GM21576 (cell line): ENCODE data around the gene EML6.
"Not testable (repeated sequence)": the region's sequence is repeated elsewhere in the genome, so short reads cannot be mapped to it uniquely, and the experiment has no call there.

Experiments
- ATAC-seq: cut with Tn5 transposase; IDR thresholded peaks from one replicate; pipeline ENCODE4 v1.9.1; 2021; ENCODE audit warnings: mild to moderate bottlenecking, moderate library complexity; ENCODE audit not compliant: unreplicated experiment

The EML6 gene

DNA sequence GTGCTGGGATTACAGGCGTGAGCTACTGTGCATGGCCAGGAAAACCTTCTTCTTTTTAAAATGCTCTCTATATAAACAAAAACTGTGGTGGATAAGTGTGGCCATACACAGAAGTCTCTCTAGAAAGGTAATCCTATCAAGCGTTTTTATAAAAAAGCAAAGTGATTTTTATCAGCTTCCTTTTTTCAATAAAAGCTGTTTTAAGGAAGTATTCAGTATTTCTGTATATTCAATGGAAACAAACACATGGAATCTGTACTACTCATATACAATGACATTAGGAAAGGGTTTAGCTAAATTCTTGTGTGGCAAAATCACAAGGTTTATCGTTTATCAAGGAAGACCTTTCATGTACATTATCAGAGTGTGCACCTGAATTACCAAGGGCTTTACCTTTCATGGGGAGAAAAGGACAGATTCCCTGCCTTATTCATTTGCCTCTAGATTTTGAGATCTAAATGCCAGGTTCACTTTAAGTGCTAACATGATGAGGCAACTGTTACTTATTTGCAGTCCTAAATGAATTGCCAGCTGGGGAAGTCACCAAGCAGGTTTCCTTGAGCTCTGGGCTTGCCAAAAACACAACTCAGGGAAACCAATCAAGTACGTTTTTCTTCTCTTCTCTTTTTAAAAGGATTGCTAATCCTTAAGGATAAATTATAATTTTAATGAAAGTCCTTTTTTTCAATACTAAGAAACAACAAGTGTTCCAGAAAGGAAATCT, 256.0 kb downstream of the EML6 start:
- no peak for ATAC-seq

DNA sequence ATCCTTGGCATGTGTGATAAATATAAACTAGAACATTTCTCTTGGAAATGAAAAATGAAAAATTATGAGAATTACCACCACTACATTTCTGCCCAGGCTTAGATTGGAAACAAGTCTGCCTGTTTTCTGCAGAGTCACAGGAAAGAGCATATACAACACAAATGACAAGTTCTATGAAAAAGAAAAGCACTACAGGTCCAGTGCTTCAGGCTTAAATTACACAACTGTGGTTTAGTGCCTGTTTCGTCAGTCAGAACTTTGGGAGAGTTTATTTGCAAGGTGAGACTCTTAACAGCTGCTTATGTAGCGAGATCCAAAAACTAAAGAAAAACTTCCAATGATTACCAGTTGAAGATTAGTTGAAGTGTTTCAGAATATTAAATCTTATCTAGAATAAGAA, 257.9 kb downstream of the EML6 start:
- no peak for ATAC-seq

DNA sequence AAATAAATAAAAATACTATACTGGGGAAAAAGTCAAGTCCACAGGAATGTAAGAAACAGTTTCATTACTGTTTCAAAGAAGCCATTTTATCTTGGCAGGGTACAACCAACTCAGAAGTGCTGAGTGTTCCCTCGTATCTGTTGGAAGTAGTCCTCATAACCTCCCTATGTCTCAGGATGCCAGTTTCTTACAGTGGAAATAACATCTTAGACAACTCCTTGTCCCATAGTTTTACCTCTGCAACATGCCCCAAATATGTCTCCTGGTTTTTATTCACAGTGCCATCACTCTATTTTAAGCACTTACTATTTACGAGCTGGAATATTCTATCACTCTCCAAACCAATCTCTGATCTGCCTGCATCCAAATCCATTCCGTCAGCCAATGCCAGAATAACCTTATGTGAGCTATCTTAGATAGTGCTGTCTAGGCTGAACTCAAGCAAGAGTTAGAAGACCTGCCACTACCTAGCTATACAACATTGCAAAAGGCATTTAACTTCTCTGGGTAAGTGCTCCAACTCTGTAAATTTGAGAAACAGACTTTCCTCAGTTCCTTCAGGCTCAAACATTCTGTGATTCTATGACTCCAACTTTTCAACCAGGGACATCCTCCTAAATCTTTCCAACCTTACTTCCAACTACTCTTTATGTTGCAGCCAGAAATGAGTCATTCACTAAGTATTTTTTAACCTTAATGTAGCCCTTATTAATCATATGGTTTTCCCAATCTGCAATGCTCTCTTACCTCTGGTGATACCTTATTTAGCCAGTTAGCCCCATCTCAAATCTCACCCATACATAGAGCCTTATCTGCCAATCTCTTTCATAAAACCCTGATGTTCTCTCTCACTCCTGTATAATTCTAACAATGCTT, 260.1 kb downstream of the EML6 start:
- no peak for ATAC-seq

DNA sequence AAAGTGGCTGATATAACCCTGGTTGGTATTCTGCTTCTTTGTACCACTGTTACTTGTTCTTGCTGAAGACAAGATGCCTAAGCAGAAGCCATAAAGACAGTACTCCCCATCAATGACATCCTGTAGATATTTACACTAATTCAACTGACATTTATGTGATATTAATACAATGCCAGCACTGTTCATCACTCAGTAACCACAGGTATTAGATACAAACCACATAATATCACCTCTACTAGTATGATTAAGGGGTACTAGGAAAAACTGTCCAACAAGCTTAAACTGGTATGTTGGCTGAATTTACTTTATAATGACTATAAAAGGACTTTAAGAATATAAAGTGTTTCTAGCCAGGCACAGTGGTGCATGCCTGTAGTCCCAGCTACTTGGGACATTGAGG, 261.0 kb downstream of the EML6 start:
- no peak for ATAC-seq

DNA sequence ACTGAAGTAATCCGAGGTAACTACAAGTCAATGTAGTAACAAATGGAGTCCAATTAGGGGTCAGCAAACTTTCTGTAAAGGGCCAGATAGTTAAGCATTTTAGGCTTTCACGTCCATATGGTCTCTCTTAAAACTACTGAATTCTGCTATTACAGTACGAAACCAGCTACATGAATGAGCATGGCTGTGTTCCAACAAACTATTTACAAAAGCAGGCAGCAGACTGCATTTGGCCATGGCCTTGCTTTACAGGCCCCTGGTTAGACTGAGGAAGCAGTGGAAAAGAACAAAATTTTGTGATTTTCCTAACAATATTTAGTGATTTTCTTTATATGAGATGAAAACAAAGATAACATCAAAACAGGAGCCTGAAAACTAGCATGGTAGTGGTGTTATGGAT, 262.8 kb downstream of the EML6 start:
- ATAC-seq = no peak

DNA sequence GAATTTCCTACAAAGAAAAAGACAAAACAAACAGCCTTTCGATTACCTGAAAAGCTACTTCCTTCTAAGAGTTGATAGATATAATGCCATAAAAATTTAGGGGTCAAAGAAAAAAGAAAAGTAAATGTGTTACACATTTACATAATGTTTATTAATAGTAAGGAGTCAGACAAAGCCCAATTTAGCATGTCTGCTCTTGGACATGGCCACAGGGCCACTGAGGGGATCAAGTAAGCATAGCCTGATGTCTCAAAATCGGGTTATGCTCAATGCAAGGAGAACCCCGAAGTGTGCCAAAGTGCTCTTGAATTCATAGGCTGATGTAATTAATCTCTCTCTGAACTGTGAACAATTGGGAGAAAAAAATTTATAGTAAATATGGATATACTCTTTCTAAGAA, 265.1 kb downstream of the EML6 start:
- no peak for ATAC-seq

DNA sequence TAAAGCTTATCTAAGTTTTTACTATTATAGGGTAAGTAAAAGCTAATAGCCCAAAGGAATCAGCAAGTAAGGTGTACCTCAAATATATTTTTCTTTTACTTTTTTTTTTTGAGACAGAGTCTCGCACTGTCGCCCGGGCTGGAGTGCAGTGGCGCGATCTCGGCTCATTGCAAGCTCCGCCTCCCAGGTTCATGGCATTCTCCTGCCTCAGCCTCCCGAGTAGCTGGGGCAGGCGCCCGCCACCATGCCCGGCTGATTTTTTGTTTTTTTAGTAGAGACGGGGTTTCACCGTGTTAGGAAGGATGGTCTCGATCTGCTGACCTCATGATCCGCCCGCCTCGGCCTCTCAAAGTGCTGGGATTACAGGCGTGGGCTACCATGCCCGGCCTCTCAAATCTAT, 267.2 kb downstream of the EML6 start:
- ATAC-seq = not testable (repeated sequence)

DNA sequence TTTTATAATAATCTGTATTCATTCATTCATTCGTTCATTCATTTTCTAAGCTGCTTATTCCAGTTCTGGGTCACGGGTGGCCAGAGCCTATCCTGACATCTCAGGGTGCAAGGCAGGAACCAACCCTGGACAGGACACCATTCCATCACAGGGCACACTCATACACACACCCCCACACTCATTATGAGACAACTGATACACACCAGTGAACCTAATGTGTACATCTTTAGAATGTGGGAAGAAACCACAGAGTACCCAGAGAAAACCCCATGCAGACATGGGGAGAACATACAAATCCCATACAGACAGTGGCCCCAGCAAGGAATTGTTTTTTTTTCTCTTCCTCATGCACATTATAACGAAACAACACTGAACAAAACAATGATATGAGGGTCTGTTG, 272.1 kb downstream of the EML6 start:
- ATAC-seq = no peak

DNA sequence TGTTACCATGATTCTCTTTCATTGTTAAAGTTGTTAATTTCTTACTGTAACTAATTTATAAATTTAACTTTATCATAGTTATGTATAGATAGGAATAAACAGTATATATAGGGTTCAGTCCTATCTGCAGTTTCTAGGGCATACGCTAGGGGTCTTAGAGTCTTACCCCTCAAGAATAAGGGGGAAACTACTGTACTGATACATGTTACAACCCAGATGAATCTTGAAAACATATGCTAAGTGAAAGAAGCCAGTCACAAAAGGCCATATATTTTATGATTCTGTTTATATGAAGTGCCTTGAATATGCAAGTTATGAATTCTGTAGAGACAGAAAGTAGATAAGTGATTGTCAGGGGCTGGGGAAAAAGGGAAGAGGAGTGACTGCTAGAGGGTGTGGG, 274.4 kb downstream of the EML6 start:
- ATAC-seq = no peak

DNA sequence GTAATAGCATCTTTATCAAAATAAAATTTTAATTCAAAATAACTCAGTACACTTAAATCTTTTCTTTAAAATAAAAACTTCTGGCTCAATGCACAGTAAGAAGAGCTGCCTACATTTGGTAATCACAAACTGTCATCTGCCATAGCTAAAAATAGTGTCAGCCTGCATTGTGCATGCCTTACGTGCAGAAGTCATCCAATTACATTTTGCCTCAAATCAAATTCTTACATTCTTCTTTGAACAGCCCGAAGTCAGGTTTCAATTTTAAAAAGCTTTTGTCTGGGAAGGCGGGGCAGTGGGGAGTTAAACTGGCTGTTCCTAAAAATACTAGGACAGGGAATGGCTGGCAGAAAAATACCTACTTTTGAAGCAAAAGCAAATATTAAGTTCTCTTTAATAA, 275.7 kb downstream of the EML6 start:
- peak; percentile 53 for ATAC-seq

DNA sequence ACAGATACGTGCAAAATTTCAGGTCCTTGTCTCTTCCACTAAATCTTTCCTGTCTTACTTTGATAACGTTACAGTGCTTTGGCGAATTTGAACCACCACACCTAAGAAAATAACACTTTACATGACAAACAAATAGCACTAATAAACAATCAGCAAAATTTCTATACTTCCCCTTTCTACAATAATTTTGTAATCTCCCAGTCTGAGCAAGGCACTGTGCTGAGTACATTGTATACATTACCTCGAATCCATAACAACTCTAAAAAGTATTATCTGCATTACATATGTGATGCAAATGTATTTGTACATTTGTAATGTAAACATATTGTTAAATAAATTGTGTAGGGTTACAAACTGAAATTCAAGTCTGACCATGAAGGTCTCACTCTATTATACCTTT, 276.9 kb downstream of the EML6 start:
- ATAC-seq = no peak

DNA sequence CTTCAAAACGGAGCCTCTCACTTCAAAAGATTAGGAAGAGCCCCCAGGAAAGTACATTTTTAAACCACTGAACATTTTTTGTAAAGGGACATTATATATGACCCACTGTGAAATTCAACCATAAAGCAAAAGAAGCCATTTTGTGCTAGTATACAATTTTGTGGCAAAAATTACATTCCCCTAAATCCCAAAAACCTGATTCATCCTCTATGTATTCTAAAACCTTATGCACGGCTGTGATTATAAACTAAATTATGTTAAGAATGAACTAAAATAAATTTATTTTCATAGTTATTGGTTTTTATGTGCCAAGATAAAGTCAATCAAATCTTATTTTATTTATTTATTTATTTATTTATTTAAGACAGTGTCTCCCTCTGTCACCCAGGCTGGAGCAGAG, 278.3 kb downstream of the EML6 start:
- ATAC-seq = no peak

DNA sequence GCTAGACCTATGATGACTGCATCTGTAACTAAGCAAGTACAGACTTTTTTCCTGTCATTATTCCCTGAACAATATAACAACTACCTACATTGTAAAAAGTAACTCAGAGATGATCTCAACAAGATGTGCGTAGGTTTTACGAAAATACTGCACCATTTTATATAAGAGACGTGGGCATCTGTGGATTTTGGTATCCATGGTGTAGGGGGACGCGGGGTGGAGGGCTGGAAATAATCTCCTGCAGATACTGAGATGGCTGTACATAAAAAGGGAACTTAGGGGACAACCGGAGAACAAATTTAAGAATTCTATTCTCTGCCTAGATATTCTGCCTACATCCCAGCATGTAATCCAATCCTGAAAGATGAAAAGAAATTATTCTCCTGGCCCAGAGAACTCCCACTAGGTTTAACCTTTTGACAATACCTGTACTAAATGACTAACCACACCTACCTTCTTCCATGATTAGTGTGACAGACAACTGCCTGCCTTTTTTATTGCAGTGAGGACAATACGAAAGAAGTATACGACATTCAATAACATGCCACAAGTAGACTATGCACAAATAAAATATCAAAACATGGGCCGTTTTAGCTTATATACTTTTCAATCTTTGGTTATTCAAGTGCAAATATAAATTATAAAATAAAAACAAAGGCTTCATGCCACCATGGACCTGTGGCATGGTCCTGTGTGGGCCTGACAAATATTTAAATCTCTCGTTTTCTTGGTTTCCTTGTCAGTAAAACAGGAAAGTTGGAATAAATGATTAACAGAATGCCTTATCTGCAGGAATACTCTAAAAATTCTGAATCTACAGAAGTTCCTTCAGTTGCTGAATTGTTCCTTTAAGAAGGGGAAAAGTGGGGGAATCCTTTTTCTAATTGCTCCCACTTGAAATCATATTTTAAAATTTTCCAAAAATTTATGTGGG, 280.5 kb downstream of the EML6 start:
- no peak for ATAC-seq

DNA sequence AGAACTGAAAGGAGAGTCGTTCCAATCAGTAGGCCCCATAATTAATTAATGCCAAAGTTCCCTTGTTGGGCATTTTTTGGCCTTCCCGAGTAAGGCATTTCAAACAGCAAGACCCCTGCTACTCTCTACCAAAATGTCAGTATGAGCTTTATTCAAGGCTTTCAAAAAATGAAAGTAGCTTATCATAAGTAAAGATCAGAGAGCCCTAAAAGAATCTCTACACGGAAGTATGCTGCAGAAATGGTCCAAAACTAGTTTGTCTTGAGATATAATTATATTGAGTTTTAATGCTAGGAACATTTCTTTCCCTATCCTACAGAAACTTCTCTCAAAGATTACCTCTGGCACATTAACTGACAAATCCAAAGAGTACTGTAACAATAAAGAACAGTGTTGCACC, 282.8 kb downstream of the EML6 start:
- no peak for ATAC-seq

DNA sequence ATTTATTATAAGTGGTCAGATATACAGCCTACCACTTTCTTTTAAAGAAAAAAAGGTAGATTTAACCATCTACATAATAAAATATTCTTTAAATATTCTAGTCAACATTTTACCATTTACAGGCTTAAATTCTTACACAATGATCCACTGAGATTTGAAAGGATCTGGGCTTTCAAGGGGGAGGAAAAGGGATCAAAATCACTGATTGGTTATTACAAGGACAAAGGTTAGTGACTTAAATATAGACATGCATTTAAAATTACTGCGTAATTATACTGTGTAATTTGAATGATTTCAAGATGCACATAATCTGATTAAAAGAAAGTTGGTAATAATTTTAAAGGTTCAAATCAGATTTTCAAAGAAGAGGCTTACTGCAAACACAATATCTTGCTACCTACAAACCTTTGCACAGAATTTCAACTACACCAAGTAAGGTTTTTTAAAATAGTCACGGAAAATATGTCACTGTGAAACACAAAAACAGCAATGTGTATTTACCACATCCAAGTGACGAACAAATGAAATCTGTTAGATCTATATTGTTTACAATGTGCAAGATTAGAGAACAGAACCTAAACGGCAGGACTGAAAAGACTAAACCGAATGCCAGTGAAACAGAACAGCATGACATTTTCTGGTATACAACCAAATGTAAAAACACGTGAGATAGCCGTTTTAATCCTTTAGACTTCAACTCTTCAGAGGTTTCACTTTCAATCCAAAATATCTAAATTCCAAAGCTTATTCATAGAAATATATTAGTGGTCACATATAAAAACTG, 286.0 kb downstream of the EML6 start:
- ATAC-seq = no peak

DNA sequence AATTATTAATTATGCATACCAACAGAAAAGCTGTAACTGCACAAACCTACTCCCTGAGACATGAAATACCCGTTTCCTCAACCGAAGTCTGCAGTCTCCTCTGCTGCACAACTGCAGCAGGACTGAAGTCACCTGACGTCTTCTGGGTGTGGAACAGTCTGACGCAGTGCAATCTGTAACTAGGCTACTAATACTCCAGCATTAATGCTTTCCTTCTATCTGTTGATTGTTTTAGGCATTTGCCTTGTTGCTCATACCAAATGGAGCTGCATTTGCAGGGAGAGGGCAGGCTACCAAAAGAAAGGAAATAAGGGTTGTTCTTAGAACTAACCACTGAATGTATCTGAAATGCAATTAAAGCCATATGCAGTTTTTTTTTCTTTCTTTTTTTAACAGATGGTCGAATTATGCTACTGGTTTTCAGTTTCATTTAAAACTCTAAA, 286.7 kb downstream of the EML6 start:
- peak; percentile 95 for ATAC-seq

DNA sequence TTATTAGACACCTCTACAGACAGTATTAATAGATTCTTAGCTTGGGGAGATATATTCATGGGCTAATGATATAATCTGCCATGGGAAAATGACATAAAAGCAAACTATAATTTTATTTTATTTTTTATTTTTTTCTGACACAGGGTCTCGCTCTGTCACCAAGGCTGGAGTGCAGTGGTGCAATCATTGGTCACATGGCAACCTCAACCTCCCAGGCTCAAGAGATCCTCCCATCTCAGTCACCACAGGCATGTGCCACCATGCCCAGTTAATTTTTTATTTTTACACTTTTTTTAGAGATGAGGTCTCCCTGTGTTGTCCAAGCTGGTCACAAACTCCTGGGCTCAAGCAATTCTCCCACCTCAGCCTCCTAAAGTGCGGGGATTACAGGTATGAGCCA, 287.5 kb downstream of the EML6 start:
- ATAC-seq = no peak

DNA sequence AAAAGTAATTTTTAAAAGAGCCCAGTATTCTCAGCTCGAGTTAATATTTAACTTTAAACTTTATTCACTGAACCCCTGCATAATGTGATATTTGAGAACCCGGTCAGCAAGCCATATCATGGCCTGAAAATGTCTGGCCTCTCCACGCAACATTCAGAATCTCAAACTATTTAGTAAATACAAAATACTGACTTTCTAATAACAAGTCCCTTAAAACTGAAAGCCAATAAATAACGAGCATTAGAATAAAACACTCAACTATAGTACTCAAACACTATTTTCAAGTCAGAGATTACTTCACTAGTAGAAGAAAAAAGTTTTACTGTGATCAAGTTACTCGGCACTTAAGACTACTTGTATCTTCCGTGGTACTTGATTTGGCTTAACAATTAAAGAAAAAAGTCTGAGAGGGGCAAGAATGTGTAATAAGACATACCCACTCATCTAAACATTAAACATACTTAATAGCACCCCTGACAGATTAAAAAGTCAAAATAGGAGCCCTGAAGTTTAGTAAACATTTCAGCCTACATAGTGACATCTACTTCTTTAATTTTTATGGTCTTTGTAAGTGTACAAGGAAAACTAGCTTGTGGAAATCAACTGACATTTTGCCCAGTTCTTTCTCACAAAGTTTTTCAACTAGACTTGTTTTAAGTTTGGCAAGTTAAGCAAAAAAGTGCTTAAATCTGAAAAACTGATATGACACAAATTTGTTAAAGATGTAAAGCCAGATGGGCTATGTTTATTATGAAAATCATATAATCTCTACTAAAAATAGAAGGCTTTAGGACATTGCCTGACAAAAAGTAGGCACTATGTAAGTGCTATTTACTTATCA, 288.6 kb downstream of the EML6 start:
- no peak for ATAC-seq

DNA sequence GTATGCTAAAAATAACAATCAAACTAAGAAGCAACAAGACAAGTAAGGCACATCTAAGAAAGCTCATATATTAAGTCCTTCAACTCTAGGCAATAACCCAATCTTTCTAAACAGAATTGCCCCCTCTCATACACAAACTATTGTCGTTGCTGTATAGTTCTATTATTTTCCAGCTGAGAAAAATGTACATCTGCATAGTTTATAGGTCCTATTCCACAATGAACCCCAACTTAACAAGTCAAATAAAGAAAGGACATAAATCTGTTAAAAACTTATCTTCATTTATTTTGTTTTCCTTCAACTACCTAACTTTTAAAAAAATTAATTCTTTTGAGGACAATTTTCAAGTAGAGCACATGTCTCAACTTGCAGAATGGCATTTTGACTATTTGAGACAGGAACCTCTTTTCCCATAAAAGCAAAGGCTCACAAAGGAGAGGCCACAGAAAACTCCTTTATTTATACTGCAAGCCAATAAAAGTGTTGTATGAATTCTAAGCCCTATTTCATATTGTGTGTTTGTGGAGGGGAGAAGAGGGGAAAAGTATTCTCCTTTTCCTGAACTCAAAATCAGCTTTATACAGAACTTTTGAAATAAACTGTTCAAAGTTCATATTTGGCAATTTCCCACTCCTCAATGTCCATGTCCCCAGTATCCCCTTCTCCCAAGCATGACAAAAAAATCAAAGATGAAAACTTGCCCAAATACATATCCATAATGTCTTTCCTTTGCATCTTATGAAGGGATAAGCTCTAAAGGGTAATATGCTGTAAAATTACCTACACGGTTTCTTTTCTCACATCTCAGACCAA, 289.4 kb downstream of the EML6 start:
- no peak for ATAC-seq
